ENCODE data around the gene STK32C. TPM values are rescaled to one million over a fixed set of nuclear protein-coding genes. Genes with fewer than 3 reads are reported as not detected.

The STK32C gene
- total and polyA plus RNA-seq, 2 donors from 2014 or later, result 11.6 to 14.4 TPM

DNA sequence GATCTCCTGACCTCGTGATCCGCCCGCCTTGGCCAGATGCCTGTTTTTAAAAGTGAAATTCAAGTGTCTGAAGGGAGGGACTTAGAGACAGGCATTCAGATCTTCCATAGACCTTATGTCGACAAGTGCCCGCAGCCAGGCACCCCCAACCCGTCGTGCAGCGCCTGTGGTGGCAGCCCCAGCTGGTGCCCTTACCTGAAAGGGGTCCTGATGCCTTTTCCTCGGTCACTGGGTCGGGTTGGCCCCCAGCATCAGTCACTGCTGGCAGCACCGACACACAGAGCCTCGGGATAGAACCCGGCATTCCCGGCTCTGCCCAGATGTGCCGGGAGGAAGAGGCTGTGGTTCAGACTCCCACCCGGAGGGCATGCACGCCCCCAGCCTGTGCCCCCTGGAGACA lies 47.5 kb upstream of the STK32C start:
- no peak for TF ChIP-seq CTCF (IDR thresholded peaks at IDR 0.05; ENCODE audit: borderline replicate concordance, extremely low read depth, insufficient read depth)
- intact Hi-C loops (cut with DNase I), result loop anchor here (10.0 kb wide), 1 partner anchor 130 kb away; no protein-coding TSS in a partner anchor
- Histone ChIP-seq H3K27me3 (ENCODE audit: control insufficient read depth, insufficient read depth, low read length) (no peaks in the 10 kb centered on the region), H3K27ac (ENCODE audit: low read depth in 2 of 2, low read length in 2 of 2) (no peak overlapping the region), H3K36me3 (ENCODE audit: control insufficient read depth in 2 of 3, insufficient read depth in 3 of 3, low read length in 3 of 3) (no peaks in the 10 kb centered on the region), H3K9me3 (ENCODE audit: control insufficient read depth in 2 of 3, insufficient read depth in 1 of 3, low read length in 3 of 3) (no peaks in the 10 kb centered on the region), H3K4me3 (ENCODE audit: low read length in 3 of 3) (no peak overlapping the region), H3K4me1 (ENCODE audit: control insufficient read depth in 2 of 3, insufficient read depth in 2 of 3, low read depth in 1 of 3, low read length in 3 of 3) (no peaks in the 10 kb centered on the region), H3K9ac (ENCODE audit: low read length in 3 of 3) (no peak overlapping the region)
- peak in 1 of 5 donors; percentile 31 for DNase-seq
- no peak for FAIRE-seq

DNA sequence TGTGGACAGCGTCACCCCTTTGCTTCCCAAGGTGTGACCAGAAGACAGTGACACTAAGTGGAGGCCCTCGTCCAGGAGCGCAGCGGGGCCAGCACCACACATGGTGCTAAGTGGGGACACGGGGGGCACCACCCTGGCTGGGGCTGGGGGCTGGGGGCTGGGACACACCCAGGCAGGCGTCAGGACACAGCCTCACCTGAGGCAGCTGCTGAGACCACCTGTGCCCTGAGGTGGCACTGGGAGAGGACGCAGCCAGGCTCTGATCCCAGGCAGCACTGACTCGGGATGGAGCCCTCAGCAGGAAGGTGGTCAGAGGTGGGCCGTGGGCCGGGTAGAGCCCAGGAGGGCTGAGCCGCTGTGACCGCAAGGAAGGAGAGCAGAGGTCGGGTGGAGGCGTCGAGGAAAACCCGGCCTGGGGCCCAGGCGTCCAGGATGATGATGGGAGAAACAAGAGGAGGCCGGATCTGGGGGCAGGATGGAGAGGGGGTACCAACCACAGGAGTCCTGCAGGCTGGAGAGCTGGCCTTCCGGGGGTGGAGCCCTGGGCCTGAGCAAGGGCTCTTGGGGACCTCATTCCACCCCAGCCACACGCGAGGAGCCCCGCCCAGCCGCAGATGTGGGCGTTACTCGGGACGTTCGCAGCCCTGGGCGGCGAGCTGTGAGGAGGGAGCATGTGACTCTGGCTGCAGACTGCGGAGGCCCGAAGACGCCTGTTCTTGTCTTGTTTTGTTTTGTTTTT lies 46.8 kb upstream of the STK32C start:
- Histone ChIP-seq H3K4me1 (ENCODE audit: control insufficient read depth in 2 of 3, insufficient read depth in 2 of 3, low read depth in 1 of 3, low read length in 3 of 3) (no peaks in the 10 kb centered on the region), H3K9ac (ENCODE audit: low read length in 3 of 3) (no peak overlapping the region), H3K4me3 (ENCODE audit: low read length in 3 of 3) (no peak overlapping the region), H3K36me3 (ENCODE audit: control insufficient read depth in 2 of 3, insufficient read depth in 3 of 3, low read length in 3 of 3) (no peaks in the 10 kb centered on the region), H3K27me3 (ENCODE audit: control insufficient read depth, insufficient read depth, low read length) (no peaks in the 10 kb centered on the region), H3K27ac (ENCODE audit: low read depth in 2 of 2, low read length in 2 of 2) (no peak overlapping the region), H3K9me3 (ENCODE audit: control insufficient read depth in 2 of 3, insufficient read depth in 1 of 3, low read length in 3 of 3) (no peaks in the 10 kb centered on the region)
- intact Hi-C loops (cut with DNase I), result loop anchor here (10.0 kb wide), 1 partner anchor 130 kb away; no protein-coding TSS in a partner anchor
- DNase-seq, result peak in 1 of 5 donors; percentile 72
- FAIRE-seq, result no peak
- no peak for TF ChIP-seq CTCF (IDR thresholded peaks at IDR 0.05; ENCODE audit: borderline replicate concordance, extremely low read depth, insufficient read depth)

GRCh38 chr10:132353456-132354355 lies 46.0 kb upstream of the STK32C start:
- Histone ChIP-seq H3K4me3 (ENCODE audit: low read length in 3 of 3) (no peak overlapping the region), H3K9ac (ENCODE audit: low read length in 3 of 3) (no peak overlapping the region), H3K9me3 (ENCODE audit: control insufficient read depth in 2 of 3, insufficient read depth in 1 of 3, low read length in 3 of 3) (no peaks in the 10 kb centered on the region), H3K4me1 (ENCODE audit: control insufficient read depth in 2 of 3, insufficient read depth in 2 of 3, low read depth in 1 of 3, low read length in 3 of 3) (no peaks in the 10 kb centered on the region), H3K27me3 (ENCODE audit: control insufficient read depth, insufficient read depth, low read length) (no peaks in the 10 kb centered on the region), H3K27ac (ENCODE audit: low read depth in 2 of 2, low read length in 2 of 2) (no peak overlapping the region), H3K36me3 (ENCODE audit: control insufficient read depth in 2 of 3, insufficient read depth in 3 of 3, low read length in 3 of 3) (peaks cover 0 to 7% (median 2%) of the 10 kb centered on the region in 3 donors)
- no peak for FAIRE-seq
- intact Hi-C loops (cut with DNase I), result loop anchor here (10.0 kb wide), 1 partner anchor 129 kb away; no protein-coding TSS in a partner anchor
- TF ChIP-seq CTCF (IDR thresholded peaks at IDR 0.05; ENCODE audit: borderline replicate concordance, extremely low read depth, insufficient read depth), result no peak
- peak in 1 of 5 donors; percentile 69 for DNase-seq
